Osteoblast (primary cell): ENCODE results near the gene NUDT9. TPM values are rescaled to one million over a fixed set of nuclear protein-coding genes. Genes with fewer than 3 reads are reported as not detected.
"Not testable (repeated sequence)": the region's sequence is repeated elsewhere in the genome, so short reads cannot be mapped to it uniquely, and the experiment has no call there.

Source experiments
- DNase-seq: peaks from one replicate; pipeline ENCODE4 v3.0.0; 2011; ENCODE audit warnings: low spot score, mixed read lengths; ENCODE audit not compliant: insufficient read length; ENCODE audit errors: missing footprints
- H2AFZ ChIP-seq: 2 replicates; pipeline ENCODE4 v1.6.0; 2011; ENCODE audit warnings: mild to moderate bottlenecking, low read length
- H3K27ac ChIP-seq: 2 replicates; pipeline ENCODE4 v1.5.1; 2011; ENCODE audit warnings: mild to moderate bottlenecking, low read depth, low read length, moderate library complexity
- H3K27me3 ChIP-seq: 2 replicates; pipeline ENCODE4 v1.6.0; 2012; ENCODE audit warnings: mild to moderate bottlenecking, control low read depth, inconsistent platforms, low read length, moderate library complexity; ENCODE audit not compliant: insufficient read depth
- H3K36me3 ChIP-seq: 2 replicates; pipeline ENCODE4 v1.5.1; 2011; ENCODE audit warnings: mild to moderate bottlenecking, low read length, control low read depth, moderate library complexity; ENCODE audit not compliant: insufficient read depth
- H3K4me1 ChIP-seq: 2 replicates; pipeline ENCODE4 v1.5.1; 2011; ENCODE audit warnings: mild to moderate bottlenecking, low read length, control low read depth, moderate library complexity; ENCODE audit not compliant: insufficient read depth
- H3K4me2 ChIP-seq: 2 replicates; pipeline ENCODE4 v1.6.0; 2011; ENCODE audit warnings: mild to moderate bottlenecking, low read length; ENCODE audit not compliant: insufficient read depth
- H3K4me3 ChIP-seq: fragments of 200-600 bp; sonication (generic); 3 replicates; pipeline ENCODE4 v1.5.1; 2012; ENCODE audit warnings: mild to moderate bottlenecking, low read length, inconsistent platforms; ENCODE audit not compliant: insufficient read depth
- H3K79me2 ChIP-seq: 2 replicates; pipeline ENCODE4 v1.6.0; 2012; ENCODE audit warnings: mild to moderate bottlenecking, low read length, control low read depth, inconsistent platforms; ENCODE audit not compliant: insufficient read depth
- H3K9me3 ChIP-seq: 2 replicates; pipeline ENCODE4 v1.5.1; 2011; ENCODE audit warnings: low read depth, low read length, control low read depth
- H4K20me1 ChIP-seq: 2 replicates; pipeline ENCODE4 v1.6.0; 2012; ENCODE audit warnings: mild to moderate bottlenecking, low read length, control low read depth; ENCODE audit not compliant: insufficient read depth
- total RNA-seq: library from RNA; depleted of rRNA; stranded (reverse); fragments of >200 nt; gene quantifications from 2 replicates; pipeline ENCODE4 v1.2.3, GENCODE V29; 2012
- TF ChIP-seq, protein P1 (sequence below): IDR thresholded peaks from 2 replicates; pipeline ENCODE4 v1.5.1; 2011; ENCODE audit warnings: mild to moderate bottlenecking, low read depth, low read length, moderate library complexity; ENCODE audit errors: extremely low read depth

The NUDT9 gene
- total RNA-seq, 1 donor = 10.1 TPM

DNA sequence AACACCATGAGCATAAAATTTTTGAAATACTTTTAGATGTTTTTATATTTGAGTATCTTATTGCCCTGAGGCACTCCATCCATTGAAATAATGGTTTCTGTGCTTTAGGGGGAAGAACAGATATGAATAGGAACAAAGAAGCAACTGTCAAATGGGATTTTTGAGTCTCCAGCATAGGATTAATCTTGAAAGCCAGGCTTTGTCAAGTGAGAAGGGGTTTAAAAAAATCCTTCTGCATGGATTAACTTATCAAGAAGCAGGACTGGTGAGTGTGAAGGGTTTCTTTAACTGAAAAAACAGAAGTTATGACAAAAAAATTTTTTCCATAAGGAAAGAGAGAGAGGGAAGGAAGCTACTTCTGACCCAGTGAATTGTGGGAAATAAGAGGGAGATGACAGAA, 7.6 kb upstream of the NUDT9 start:
- no peaks in the 10 kb centered on the region for H3K36me3 ChIP-seq

DNA sequence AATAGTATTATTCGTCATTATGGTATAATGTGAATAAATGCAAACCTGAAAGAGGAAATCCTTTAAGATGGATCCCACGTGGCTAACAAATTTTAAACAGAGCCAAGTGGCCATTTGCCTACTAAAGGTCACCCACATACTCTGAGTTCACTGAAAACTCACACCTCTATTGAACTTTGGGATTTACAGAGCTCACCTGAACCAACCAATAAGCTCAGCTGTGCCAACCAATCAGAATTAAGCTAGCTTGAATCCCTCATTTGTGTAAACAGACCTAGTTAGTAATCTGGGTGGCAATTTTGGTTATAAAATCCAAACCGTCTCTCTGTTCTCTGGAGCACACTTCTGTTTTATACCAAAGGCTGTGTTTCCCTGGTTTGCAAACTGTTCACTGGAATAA, 5.4 kb upstream of the NUDT9 start:
- Histone ChIP-seq H3K4me2 (no peak overlapping the region), H3K9me3 (no peaks in the 10 kb centered on the region), H3K27ac (no peak overlapping the region), H2AFZ (no peak overlapping the region), H3K27me3 (no peaks in the 10 kb centered on the region), H4K20me1 (no peaks in the 10 kb centered on the region), H3K36me3 (no peaks in the 10 kb centered on the region), H3K4me3 (no peak overlapping the region), H3K79me2 (peaks cover 2% of the 10 kb centered on the region), H3K4me1 (peaks cover 3% of the 10 kb centered on the region)
- TF ChIP-seq, protein P1, sequence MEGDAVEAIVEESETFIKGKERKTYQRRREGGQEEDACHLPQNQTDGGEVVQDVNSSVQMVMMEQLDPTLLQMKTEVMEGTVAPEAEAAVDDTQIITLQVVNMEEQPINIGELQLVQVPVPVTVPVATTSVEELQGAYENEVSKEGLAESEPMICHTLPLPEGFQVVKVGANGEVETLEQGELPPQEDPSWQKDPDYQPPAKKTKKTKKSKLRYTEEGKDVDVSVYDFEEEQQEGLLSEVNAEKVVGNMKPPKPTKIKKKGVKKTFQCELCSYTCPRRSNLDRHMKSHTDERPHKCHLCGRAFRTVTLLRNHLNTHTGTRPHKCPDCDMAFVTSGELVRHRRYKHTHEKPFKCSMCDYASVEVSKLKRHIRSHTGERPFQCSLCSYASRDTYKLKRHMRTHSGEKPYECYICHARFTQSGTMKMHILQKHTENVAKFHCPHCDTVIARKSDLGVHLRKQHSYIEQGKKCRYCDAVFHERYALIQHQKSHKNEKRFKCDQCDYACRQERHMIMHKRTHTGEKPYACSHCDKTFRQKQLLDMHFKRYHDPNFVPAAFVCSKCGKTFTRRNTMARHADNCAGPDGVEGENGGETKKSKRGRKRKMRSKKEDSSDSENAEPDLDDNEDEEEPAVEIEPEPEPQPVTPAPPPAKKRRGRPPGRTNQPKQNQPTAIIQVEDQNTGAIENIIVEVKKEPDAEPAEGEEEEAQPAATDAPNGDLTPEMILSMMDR = no peak
- no peak for DNase-seq

More for the DNA sequence above, 7.6 kb upstream of the NUDT9 start:
- Histone ChIP-seq H3K79me2 (no peaks in the 10 kb centered on the region), H3K4me2 (no peak overlapping the region), H3K27me3 (no peaks in the 10 kb centered on the region), H2AFZ (no peak overlapping the region), H3K27ac (no peak overlapping the region), H3K4me1 (peaks cover 4% of the 10 kb centered on the region), H3K9me3 (no peaks in the 10 kb centered on the region), H3K4me3 (no peak overlapping the region), H4K20me1 (no peaks in the 10 kb centered on the region)
- DNase-seq = no peak
- TF ChIP-seq, protein P1 = no peak

DNA sequence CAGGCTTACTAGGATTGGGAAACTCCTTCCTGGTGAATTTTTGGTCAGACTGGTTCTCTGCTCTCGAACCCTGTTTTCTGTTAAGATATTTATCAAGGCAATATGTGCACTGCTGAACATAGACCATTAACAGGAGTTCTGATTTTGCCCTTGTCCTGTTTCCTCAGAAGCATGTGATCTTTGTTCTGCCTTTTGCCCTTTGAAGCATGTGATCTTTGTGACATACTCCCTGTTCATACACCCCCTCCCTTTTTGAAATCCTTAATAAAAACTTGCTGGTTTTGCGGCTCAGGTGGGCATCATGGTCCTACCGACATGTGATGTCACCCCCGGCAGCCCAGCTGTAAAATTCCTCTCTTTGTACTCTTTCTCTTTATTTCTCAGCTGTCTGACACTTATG, 4.0 kb upstream of the NUDT9 start:
- H4K20me1 ChIP-seq, H3K4me1 ChIP-seq, DNase-seq, H3K4me2 ChIP-seq, H3K36me3 ChIP-seq, H3K4me3 ChIP-seq, H3K9me3 ChIP-seq, H3K27me3 ChIP-seq, H2AFZ ChIP-seq, H3K27ac ChIP-seq: not testable (repeated sequence)
- peaks cover 14% of the 10 kb centered on the region for H3K79me2 ChIP-seq

DNA sequence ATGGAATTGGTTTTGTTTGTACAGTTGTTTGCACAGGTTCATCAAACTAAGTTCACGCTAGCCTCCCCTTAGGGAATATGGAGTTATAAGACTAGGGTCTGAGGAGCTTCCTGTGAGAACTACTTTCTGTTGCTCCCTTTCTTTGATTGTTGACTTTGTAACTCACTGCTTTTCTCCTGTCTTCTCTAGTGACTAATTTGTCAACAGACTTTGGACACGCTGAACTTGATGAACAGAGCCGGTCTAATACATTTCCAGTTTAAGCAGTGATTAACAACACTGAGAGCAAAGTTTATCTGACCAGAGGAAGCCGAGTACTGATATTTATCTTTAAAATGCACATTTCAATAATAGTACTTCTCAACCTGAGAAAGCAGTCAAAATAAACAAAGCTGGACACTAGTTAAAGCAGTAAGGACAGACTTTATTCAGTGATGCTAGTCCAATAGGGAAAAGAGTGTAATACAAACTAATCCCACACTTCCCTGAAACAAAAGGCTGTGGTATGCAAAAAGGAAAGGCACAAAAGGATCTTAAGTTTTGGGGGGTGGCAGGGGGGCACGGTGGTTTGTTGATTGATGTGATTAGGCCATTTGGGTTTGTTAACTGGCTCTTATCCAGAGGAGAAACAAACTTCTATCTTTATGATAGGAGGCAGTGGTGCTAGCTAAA, 2.7 kb upstream of the NUDT9 start:
- Histone ChIP-seq H3K36me3 (no peaks in the 10 kb centered on the region), H3K27ac (no peak overlapping the region), H3K27me3 (no peaks in the 10 kb centered on the region), H4K20me1 (peaks cover 3% of the 10 kb centered on the region), H3K9me3 (no peaks in the 10 kb centered on the region), H3K79me2 (peaks cover 27% of the 10 kb centered on the region), H3K4me2 (peak overlapping the region; percentile 17), H3K4me1 (peaks cover 16% of the 10 kb centered on the region), H3K4me3 (no peak overlapping the region), H2AFZ (peak overlapping the region; percentile 47)
- no peak for DNase-seq
- TF ChIP-seq, protein P1 = no peak
